Inflammatory macrophage treated with lipopolysaccharide for 4 hours (primary cell): ENCODE results near the gene CD72.

ENCODE experiments used
- DNase-seq: peaks from one replicate; pipeline ENCODE4 v3.0.0-alpha.2; 2020

Gene CD72, protein sequence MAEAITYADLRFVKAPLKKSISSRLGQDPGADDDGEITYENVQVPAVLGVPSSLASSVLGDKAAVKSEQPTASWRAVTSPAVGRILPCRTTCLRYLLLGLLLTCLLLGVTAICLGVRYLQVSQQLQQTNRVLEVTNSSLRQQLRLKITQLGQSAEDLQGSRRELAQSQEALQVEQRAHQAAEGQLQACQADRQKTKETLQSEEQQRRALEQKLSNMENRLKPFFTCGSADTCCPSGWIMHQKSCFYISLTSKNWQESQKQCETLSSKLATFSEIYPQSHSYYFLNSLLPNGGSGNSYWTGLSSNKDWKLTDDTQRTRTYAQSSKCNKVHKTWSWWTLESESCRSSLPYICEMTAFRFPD

DNA sequence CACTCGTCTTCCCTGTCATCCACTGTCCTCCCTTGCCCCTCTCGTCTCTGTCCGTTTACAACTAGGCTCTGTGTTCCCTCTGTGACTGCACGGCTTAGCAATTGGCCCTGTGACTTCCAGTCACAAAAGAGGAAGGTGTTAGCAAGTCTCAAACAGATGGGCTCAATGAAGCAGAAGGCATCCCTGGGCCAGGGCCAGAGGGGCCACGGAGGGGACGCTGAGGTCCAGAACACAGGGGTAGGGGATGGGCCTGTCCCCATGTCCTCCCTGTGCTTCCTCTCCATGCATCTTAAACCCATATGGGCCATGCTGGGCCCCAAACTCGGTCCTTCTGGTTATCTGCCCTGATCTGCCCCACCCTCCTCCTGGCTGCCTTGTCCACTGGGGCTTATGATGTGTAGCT is at the start of gene CD72:
Gene CD72 (minus strand): TSS at position 89 of the 403 bp plus-strand sequence. CDS start 110 bp downstream, outside the sequence.
- DNase-seq, result peak; percentile 66

DNA sequence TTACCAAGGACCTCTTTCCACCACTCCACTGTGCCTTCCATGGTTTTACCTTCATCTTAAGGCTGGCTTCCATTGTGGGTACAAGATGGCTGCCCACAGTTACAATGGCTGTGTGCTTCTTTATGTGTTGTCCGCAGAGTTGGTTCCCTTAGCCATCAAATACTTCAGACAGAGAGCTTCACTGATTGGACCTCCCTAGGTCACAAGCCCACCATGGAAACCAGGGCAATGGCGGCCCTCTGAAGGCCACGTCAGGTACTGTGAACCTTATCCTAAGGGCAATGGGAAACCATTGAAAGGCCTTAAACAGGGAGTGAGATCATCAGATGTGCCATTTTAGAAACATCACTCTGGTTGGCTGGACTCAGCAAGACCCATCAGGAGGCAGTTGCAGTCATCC is 49.7 kb upstream of the CD72 start:
- DNase-seq, result no peak

DNA sequence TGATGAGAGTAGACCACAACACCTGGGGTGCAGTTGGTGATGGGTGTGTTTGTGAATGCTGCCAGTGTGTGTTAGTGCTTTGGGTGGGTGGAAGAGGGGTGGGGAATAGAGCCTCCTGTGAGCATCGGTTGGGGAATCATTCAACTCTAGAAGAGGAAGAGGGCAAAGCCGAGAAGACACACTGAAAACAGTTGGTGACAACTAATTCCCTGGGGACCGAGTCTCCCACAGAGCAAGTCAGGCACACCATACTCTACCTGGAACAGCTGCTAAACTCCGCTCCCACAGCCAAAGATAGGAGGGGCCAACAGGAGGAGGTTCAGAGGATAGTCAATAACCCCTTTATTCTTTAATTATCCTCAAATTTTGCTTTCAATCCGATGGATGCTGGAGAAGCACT is 48.3 kb upstream of the CD72 start:
- no peak for DNase-seq

DNA sequence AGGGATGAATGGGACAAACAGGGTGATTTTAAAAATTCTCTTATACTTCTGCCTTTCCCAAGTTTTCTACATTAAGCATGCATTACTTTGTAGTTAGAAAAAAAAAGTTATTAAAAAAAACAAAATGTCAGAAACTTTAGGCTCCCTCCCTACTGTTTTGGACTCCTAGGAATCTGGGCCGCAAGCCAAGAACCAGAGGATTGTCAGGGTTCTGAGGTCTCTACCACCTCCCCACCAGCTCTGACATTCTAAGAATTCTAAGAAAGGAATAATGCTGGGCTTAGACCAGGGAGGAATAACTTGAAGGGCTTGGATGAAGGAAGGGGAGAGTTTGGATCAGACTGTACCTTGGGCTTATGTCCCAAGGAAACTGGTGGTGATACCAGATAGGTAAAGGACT is 47.8 kb upstream of the CD72 start:
- no peak for DNase-seq

DNA sequence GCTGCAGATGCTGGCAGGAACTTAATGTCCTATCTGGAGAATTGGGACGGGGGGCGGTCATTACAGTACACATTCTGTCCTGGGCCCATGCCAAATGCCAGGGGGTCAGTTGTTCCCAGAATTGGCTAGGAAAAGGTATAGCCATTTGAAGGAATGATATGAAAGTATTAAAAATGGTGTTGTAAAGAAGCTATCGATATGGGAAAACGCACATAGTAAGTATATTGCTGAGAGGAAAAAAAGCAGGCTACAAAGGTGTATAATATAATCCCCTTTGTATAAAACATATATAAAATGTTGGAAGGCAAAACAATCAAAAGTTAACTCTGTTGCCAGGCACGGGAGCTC is 47.2 kb upstream of the CD72 start:
- no peak for DNase-seq

DNA sequence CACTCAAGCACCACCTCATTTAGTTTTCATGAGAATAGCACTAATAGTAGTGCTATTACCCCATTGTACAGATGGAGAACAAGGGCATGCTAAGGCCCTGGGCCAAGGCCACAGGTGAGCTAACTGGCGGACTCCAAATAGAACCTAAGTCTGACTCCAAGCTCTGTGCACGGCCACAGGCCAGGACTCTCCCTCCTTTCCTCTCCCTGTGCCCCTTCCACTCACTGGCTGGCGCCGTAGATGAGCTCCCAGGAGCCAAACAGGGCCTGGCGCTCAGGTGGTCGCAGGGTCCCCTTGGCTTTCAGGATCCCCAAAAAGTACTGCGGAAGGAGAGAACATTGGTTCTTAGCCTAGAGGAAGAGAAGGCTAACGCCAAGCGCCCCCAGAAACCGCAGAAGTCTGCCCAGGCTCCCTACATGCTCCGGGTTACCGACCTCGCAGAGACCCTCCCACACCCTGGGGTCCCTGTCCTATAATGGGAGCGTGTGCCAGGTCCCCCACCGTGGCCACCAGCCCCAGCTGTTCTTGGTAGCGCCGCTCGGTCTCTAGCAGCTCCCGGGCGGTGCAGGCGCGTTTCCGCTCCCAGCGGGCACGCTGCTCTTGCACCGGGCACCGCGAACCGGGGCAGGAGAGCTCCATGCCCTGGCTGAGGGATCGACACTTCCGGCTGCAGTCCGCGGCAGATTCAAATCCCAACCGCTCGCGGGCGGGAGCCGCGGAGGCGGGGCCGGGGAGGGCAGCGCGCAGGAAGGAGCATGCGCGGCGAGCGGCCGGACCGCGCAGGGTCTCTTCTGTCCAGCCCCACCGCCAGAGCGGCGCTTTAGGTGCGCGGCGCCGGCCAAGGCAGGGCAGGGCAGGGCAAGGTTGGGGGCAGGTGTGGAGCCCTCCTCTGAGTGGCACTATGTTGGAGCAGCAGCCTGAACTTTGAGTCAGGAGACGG is 46.6 kb upstream of the CD72 start, which contains the start of gene ARHGEF39:
Gene ARHGEF39 (minus strand): TSS at position 665 of the 940 bp plus-strand sequence. CDS start 26 bp downstream, at position 639.
- DNase-seq, result peak; percentile 77

DNA sequence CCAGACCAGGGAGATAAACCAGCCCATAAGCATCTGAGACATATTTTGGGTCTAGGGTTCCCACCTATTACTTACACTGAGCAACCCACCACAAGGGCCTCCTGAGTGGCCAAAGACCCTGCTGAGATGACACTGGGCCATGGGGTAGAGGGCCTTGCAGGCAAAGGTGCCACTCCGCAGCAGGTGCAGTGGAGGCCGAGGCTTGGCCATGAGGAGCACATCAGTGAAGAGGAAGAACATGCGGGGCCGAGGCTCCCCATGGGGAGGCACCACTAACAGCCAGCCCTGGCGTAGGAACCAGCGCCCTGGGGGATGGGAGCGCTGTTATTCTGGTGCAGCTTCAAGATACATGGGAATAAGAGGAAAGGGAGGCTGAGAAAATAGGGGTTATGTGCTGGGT is 44.2 kb upstream of the CD72 start:
- DNase-seq, result no peak

DNA sequence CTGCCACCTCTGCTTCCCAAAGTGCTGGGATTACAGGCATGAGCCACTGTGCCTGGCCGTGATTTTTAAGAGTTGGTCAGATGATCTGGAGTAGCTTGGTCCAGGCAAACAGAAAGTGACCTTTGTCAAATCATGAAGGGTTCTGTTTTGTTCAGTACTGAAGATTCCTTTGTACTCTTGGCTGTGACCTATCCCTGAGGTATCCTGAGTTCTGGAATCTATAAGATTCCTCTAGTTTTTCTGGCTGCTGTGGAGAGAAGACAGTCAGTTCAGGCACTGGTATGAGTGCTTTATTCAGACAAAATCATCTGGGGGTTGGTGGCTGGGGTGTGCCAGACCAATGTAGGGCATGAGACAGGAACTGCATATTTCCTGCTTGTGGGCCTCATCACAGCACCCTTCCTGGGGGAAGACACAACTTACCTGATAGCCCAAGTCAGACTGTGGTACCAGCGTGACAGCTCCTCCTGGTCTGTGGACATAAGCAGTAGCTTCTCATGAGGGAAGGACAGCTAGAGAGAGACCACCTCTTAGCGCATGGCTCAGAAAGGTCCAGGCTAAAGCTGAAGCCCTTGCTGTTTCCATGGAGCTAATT is 43.6 kb upstream of the CD72 start:
- DNase-seq, result no peak

DNA sequence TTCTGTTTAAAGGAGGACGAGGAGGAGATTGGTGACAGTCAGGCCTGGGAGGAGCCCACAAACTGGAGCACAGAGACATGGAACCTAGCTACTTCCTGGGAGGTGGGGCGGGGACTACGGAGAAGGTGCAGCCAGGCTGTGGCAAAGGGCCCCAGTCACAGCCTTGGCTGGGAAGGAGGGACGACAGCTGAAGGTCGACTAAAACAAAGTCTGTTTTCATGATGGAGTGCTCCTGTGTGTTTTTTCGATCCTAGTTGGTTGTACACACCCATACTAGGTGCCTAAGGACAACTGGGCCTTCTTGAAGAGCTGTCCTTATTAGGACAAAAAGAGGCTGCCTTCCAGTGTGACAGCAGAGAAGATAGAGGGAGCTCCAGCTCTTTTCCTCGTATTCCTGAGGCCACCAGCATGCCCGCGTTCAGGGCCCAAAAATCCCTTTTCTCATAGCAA is 42.8 kb upstream of the CD72 start:
- DNase-seq, result no peak

DNA sequence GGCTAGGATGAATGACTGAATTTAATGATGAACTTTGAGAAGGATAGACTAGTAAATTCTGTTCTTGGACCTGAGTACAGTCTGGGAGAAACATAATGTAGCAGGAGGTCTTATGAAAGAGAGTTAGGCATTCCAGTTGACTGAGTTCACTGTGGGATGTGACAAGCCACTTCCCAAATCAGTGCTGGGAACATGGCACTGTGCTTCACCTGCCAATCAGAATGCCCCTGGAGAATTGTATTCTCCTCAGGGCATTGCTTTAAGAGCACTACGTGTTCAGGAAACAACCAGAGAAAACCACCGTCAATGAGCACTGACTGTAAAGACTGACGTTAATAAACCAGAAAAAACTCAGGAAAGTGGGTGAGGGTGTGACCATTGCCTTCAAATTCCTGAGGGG is 41.1 kb upstream of the CD72 start:
- no peak for DNase-seq

DNA sequence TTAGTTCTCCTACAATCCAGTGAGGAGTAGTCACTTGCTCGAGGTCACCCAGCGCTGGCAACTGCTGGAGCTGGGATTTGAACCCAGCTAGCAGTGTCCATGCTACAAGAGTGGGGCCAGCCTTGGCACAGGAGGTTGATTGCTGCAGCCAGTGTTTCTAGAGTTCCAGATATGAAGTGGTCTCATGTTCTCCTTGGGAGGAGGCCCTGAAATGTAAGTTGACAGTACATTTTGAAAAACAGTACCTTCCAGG is 40.7 kb upstream of the CD72 start:
- peak; percentile 32 for DNase-seq

DNA sequence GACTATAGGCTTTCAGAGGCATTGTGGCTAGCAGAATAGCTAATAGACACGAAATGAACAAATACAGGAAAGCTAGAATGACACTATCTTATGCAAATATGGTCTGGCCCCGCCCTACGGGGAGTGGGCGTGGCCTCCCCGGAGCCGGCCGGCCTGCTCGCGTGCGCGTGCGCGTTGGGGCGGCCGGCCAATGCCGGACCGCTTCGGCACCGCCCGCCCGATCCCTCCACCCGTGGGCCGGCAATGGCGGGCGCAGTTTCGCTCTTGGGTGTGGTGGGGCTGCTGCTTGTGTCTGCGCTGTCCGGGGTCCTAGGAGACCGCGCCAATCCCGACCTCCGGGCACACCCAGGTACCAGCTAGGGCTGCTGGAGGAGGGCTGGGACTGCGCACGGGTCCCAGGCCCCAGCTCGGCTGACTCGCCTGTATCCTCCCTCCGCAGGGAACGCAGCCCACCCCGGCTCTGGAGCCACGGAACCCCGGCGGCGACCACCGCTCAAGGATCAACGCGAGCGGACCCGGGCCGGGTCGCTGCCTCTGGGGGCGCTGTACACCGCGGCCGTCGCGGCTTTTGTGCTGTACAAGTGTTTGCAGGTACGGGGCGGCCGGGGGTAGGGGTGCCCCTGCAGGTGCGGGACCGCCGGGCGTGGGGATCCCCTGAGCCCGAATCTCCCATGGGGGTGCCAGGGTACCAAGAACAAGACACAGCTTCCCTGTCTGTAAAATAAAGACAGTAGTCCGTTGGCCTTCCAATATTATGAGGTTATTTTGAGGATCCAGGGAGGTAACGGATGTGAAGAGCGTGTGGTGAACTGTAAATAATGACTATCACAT is 40.1 kb upstream of the CD72 start, which contains the start of gene CCDC107:
Gene CCDC107 (plus strand): TSS at position 156 of the 831 bp plus-strand sequence. CDS start 88 bp downstream, at position 244.
- peak; percentile 91 for DNase-seq

DNA sequence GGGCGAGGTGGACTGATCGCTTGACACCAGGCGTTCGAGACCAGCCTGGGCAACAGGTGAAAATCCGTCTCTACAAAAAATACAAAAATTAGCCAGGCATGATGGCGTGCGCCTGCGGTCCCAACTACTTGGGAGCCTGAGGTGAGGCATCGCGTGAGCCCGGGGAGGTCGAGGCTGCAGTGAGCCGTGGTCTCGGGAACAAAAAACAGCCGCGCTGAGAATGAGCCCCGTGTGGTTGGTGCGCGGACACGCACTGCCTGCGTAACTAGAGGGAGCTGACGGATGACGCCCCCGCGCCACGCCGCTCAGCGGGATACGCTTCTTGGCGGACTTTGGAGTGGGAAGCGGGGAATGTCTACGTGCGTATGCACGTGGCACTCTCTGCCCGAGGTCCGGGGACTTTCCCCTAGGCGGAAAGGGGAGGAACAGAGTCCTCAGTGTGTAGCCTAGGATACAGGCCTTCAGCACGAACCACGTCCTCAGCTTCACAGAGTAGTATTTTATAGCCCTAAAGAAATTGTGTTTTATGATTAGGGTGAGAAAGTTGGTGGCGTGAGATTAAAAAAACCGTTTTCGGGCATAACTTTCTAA is 39.4 kb upstream of the CD72 start, which contains the start of gene RMRP:
Gene RMRP (minus strand): TSS at position 474 of the 591 bp plus-strand sequence.
- DNase-seq, result peak; percentile 100

DNA sequence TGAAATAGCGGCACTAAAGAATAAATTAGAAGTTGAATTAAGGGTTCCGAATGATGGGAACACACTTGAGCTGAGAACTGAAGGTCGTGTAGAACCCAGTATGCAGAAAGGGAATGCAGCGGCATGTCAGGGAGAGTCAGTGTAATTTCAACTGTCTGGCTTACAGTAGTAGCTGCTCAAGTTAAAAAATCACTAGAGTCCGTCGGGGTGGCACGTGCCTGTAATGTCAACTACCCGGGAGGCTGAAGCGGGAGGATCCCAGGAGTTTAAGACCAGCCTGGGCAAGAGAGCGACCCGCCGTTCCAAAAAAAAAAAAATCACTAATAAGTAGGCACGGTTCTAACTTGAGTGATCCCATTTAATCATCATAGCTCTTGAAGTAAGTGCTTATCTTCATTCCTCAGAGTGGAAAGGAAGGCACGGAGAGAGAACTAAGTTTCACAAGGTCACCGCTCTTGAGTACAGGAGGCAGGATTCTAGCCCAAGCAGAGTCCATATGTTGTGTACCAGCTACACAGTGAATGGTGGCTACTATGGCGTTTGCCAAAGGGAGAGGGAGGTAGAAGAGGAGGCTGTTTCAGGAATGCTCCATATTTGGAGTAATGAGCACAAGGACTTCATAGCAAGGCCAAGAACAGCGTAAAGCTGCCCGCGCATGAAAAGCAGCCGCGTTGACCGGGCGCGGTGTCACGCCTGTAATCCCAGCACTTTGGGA is 38.8 kb upstream of the CD72 start:
- no peak for DNase-seq

DNA sequence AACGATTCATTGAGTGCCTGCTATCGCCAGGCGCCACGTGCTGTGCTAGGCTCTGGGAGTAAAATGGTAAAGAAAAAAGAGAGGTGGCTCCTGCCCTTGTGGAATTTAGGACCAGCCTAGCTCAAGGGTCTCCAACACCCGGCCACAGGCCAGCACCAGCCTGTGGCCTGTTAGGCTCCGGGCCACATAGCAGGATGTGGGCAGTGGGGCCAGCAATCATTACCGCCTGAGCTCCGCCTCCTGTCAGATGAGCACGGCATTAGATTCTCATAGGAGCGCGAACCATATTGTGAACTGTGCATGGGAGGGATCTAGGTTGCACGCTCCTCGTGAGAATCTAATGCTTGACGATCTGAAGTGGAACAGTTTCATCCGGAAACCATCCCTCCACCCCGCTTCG is 38.1 kb upstream of the CD72 start:
- DNase-seq, result no peak

DNA sequence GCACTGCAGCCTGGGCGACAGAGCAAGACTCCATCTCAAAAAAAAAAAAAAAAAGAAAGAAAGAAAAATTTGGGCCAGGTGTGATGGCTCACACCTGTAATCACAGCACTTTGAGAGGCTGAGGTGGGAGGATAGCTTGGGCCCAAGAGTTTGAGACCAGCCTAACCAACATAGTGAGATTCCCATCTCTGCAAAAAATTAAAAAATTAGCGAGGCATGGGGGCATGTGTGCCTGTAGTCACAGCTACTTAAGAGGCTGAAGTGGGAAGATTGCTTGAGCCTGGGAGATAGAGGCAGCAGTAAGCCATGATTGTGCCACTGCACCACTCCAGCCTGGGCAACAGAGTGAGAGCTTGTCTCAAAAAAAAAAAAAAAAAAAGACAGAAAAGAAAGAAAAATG is 35.4 kb upstream of the CD72 start:
- DNase-seq, result no peak

DNA sequence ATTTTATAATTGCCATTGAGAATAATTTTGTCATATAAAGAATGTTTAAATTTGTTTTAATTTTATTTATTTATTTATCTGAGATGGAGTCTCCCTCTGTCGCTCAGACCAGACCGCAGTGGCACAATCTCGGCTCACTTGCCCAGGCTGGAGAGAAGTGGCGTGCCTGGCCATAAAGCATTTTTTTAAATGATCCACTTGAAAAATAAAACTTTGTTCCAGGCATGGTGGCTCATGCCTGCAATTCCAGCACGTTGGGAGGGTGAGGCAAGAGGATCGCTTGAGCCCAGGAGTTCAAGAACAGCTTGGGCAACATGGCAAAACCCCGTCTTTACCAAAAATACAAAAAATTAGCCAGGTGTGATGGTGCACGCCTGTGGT is 34.6 kb upstream of the CD72 start:
- DNase-seq, result no peak

DNA sequence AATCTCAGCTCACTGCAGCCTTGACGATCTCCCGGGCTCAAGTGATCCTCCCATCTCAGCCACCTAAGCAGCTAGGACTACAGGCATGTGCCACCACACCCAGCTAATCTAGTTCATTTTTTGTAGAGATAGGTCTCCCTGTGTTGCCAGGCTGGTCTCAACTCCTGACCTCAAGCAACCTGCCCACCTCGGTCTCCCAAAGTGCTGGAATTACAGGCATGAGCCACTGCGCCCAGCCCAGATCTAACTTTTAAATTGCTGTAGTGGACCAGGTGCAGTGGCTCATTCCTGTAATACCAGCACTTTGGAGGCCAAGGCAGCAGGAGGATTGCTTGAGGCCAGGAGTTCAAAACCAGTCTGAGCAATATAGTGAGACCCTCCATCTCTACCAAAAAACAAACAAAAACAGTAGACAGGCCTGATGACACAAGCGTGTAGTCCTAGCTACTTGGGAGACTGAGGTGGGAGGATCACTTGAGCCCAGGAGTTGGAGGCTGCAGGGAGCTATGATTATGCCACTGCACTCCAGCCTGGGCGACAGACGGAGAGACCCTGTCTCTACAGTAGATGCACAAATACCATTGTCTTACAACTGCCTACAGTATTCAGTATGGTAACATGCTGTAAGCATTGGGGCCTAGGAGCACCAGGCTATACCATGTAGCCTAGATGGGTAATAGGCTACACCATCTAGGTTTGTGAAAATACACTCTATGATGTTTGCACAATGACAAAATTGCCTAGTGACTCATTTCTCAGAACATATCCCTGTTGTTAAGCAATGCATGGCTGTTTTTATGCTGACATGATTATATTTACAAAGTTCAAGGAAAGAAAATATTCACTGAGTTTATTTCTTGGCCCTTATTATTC is 34.0 kb upstream of the CD72 start:
- peak; percentile 87 for DNase-seq

DNA sequence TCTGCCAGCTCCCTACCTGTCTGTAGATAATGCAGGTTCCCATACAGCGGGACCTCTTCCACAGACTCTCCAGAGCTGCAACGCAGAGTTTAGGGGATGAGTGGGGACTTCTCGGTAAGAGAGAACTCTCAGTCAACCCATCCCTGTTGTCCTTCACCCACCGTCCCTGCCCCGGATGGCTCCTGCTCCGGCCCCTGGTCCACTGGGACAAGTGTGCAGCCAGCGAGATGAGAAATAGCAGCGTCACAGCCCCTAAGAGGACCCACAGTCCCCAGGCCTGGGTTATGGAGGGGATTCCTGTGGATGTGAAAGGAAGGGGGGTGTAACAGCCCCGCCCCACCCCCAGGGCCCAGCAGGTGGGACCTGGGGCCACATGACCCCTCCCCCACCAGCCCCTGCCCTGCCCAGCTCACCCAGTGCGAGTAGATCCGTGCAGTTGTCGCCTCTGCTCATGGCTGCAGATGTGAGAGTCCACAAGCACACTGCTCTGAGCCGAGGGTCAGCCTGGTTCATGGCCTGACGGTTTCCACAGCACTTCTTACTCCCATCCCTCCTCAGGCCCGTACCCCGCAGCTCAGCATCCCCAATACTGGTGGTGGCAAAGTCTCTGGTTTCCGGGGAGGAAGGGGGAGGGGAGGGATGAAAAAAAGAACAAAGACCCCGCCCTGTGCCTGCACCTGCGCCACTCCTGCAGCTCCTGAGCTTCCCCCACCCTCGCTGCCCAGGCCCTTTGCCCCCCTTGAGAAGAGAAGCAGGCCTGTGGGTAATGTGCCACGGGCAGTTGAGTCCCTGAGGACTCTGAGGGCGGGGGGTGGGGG is 32.3 kb upstream of the CD72 start, which contains the start of gene SIT1:
Gene SIT1 (minus strand): TSS at position 591 of the 818 bp plus-strand sequence. CDS start 78 bp downstream, at position 513.
- no peak for DNase-seq
